ENCODE measurements around the gene DNAJC30.
"Not testable (repeated sequence)": the region's sequence is repeated elsewhere in the genome, so short reads cannot be mapped to it uniquely, and the experiment has no call there.

DNAJC30 gene

DNA sequence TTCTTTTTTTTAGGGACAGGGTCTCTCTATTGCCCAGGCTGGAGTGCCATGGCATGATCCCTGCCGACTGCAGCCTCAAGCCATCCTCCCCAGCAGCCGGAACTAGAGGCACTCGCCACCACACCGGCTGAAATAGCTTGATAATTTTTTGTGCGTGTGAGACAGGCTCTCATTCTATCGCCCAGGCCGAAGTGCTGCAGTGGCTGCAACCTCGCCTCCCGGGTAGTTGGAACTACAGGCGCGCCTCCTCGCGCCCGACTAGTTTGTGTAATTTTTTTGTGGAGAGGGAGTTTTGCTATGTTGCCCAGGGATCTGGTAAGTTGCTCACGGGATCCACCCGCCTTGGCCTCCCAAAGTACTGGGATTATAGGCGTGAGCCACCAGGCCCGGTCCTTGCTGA is 2.1 kb upstream of the DNAJC30 start:
- H3K27ac ChIP-seq: no peak overlapping the region
- DNase-seq (ENCODE audit: low read depth, low spot score): no peak

DNA sequence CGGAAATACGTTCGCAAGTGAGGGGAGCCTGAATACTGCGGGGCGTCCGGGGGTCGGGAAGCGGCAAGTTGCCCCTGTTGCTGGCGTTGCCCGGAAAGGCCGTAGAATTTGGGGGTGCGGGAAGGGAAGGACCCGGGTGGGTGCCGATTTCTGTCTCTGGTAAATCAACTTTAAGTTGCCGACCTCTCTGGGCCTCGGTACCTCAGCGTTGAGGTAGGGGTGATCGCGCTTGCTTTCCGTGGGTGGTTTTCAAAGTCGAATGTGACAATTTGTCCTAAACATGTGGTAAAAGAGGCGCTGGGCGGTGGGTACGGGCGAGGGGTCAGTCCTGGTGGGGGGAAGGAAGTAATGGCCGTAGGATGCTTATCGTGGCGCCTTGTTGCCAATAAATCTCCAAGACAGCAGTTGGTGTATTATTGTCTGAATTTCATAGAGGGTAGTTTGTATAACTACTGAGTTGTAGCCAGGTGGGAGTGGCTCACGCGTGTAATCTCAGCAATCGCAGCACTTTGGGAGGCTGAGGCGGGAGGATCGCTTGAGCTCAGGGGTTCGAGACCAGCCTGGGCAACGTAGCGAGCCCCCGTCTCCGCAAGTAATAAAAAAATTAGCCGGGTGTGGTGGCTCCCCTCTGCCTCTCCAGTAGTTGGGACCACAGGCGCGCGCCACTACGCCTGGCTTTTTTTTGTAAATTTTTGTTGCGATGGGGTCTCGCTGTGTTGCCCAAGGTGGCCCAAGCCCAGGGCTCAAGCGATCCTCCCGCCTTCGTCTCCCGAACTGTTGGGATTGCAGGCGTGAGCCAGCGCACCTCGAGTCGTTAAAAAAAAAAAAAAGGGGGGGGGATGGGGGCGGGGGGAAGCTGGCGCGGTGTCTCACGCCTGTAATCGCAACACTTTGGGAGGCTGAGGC is 788 bp upstream of the DNAJC30 start:
- no peak for DNase-seq (ENCODE audit: low read depth, low spot score)
- H3K27ac ChIP-seq: peak overlapping the region; percentile 53

DNA sequence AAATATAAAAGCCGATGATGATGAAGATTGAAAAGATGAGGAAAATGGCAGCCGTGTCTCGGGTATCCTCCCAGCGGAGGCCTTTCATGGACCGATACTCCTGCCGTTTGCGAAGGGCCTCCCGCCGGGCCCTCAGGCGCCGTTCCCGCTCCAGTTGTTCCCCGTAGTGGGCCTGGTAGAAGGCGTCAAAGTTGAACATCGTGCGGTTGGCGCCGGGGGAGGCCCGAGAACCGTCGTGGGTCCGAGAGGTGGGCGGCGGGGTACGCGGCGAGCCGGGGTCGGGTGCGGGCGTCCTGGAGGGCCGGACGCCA is 553 bp downstream of the DNAJC30 start:
- no peak for DNase-seq (ENCODE audit: low read depth, low spot score)
- peak overlapping the region; percentile 53 for H3K27ac ChIP-seq

DNA sequence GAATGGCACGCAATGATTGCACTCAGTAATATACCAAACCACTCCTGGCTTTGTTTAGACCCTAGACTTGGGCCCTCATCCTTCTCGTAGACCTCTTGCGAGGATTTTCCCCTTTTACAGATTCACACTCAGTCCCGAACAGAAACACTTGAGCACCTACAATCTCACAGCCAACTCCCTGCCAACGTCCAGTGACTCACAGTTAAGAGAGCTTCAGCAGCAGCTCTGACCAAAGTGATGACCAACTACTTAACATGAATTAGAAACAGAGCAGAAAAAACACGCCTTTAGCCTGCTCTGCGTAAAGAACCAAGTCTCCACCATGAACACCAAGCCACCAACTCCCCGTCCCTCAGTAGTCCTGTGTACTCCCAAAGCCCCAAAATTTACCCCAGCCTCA is 2.2 kb downstream of the DNAJC30 start:
- H3K27ac ChIP-seq: no peak overlapping the region
- DNase-seq (ENCODE audit: low read depth, low spot score): no peak

DNA sequence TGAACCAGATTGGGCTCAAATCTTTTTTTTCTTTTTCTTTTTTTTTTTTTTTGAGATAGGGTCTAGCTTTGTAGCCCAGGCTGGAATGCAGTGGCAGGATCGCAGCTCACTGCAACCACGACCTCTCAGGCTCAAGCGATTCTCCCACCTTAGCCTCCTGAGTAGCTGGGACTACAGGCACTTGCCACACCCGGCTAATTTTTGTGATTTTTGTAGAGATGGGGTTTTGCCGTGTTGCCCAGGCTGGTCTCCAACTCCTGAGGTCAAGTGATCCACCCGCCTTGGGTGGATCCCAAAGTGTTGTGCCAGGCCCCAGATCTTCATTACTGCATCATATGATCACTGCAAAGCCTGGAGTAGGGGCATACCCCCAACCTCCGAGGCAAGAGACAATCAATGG is 2.8 kb downstream of the DNAJC30 start:
- no peak for DNase-seq (ENCODE audit: low read depth, low spot score)
- H3K27ac ChIP-seq: no peak overlapping the region

DNA sequence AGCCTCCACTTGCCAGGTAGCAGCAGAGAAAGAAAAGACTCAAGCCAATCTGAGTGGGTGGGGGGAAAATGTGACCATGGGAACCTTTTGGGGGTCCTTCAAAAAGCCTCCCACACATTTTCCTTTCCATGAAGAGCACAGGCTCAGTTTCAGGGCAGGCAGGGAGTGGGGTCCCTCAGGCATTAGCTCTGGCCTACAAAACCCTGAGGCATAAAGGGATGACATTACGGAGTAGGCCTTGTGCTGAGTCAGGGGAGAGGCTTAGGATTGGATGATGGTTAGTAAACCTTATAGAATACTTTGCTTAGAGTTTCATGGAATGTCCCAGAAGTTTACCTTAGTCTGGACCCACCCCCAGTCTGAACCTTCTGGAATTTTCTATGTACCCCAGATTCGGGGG is 3.5 kb downstream of the DNAJC30 start:
- H3K27ac ChIP-seq: no peak overlapping the region
- DNase-seq (ENCODE audit: low read depth, low spot score): no peak

DNA sequence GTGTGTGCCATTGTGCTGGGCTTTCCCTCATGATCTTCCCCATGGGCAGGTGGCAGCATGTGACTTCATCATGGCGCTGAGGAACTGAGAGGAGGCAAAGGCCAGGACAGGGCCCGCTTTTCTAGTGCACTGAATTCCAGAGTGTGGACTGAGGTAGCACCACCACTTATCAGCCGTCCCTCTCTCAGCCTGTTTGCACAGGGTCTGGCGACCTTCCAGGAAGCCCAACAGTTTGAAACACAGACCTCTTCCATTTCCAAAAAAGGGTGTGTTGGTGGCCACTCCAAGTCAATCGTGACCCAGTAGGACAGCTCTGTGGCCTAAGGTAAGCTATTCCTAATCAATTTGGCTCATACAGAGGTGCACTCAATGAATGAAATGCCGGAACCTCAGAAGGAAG is 4.4 kb downstream of the DNAJC30 start:
- DNase-seq (ENCODE audit: low read depth, low spot score): no peak

DNA sequence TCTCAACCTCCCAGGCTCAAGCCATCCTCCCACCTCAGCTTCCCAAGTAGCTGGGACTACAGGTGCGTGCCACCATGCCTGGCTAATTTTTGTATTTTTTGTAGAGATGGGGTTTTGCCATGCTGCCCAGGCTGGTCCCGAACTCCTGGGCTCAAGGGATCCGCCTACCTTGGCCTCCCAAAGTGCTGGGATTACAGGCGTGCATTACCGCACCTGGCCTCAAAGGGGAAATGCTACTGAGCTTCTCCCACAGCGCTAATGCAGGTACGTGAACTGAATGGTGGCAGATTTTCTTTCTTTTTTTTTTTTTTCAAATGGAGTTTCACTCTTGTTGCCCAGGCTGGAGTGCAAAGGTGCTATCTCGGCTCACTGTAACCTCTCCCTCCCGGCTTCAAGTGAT is 7.2 kb downstream of the DNAJC30 start:
- not testable (repeated sequence) for H3K27ac ChIP-seq; DNase-seq (ENCODE audit: low read depth, low spot score)

More for the DNA sequence above, 4.4 kb downstream of the DNAJC30 start:
- H3K27ac ChIP-seq: no peak overlapping the region

DNA sequence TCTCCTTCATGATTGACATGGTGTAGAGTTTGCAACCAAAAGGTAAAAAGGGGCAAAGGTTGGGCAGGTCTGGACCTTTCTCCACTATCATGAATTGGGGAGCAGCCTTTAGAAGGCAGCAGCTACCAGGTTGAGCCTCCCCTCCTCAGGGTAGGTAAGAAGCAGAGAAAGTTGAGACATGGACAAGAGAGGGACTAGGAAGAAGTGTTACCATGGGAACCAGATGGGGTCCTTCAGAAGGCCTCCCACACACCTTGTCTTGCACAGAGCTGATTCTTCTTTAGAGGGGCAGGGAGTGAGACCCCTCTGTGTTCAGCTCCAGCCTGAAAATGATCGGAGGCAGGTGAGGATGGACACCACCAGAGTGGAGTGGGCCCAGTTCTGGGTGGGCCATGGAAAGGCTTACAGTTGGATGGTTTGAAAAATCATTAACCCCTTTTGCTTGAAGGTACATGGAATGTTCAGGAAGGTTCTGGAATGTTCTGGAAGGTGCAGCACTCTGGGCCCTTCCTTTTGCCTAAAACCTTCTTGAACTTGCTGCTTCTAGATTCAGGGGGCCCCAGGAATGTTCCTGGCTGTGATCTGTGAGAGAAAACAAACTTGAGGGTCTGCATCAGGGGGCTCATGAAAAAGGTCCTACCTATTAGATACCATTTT is 8.7 kb downstream of the DNAJC30 start:
- no peak for DNase-seq (ENCODE audit: low read depth, low spot score)
- H3K27ac ChIP-seq: no peak overlapping the region

DNA sequence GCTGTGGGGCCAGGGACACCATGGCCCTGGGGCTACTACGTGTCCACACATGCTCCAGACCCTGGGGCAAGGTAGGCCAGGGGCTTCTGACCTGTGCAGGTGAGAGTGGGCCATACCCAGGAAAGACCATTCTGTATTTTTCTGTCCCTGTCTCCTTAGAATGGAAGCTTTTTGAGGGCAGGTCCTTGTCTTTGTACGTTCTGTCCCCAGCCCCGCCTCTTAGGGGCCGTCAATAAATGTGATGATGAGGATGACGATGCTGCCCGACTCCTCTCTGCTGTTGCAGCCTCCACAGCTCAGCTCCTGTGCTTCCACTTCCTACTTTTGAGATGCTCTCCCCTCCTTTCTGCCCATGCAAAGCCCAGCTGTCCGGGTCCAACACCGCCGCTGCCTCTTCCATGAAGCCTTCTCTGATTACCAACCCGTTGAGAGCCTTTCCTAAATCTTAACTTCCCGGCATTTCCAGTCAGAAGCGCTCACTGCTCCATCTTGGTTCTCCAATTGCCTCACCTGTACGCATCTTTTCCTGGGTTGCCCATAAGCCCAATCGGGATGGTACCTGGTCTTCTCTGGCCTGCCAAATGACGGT is 11.3 kb downstream of the DNAJC30 start:
- no peak overlapping the region for H3K27ac ChIP-seq
- no peak for DNase-seq (ENCODE audit: low read depth, low spot score)

DNA sequence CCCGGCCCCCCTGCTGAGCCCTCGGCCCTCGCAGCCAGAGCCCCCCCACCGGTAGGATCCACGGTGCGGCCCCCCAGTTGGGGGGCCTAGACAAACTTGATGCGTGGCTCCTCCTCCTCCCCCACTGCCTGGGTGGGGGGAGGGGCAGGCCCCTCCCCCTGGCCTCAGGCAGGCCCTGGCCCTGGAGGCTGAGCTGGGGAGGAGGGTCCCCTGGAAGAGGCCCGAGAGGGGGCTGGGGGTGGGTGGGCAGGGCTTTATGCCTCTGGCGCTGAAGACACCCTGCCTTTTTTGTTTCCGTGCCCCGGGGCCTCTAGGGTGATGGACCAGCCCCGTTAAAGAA is 12.0 kb downstream of the DNAJC30 start:
- DNase-seq (ENCODE audit: low read depth, low spot score): no peak
- H3K27ac ChIP-seq: no peak overlapping the region

DNA sequence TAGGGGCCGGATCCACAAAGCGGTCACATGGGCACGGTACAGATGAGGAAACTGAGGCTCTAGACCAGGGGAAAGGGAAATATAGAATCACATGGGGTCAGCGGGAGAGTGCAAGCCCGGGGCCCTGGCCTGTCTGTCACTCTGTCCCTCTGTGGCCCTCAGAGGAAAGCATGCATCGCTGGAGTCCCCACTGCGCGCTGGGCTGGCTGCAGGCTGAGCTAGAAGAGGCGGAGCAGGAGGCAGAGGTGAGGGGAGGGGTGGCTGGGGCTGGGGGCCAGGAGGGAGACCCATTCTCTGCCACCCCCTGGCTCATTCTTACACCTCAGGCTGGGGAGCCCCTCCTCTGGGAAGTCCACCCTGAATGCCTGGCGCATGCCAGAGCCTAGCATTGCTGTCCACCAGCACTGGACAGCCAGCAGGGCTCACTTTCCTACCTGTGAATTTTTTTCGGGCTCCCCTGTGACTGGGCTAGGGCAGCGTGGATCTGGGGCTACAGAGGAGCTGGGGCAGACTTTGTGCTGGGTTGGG is 13.3 kb downstream of the DNAJC30 start:
- DNase-seq (ENCODE audit: low read depth, low spot score): no peak
- H3K27ac ChIP-seq: no peak overlapping the region

DNA sequence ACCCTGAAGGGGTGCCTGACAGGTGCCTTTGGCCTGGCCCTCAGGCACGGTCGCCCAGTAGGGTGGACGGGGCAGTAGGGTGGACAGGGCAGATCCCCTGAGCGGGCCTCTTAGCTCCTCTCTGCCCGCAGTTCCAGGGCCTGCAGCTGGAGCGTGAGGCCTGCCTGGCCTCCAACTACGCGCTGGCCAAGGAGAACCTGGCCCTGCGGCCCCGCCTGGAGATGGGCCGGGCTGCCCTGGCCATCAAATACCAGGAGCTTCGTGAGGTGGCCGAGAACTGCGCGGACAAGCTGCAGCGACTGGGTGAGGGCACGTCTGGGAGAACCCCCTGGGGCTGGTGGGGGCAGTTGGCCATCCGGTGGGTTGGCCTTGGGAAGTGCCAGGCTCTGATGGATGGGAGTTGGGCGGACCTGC is 14.0 kb downstream of the DNAJC30 start:
- DNase-seq (ENCODE audit: low read depth, low spot score): no peak
- H3K27ac ChIP-seq: no peak overlapping the region

DNA sequence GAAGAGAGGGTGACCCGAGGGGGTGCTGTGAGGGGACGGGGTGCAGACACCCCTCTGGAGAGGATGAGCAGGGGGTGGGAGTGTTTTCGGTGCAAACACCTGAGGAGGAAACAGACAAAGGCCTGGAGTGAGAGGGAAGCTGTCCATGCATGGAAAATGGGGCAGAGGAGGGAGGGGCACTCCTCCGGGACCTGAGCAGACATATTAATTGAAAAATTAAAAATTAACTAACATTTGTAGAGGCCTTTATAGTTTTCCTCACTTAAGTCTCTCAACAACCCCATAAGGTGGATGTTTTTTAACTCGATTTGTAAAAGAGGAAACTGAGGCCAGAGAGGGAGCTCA is 14.4 kb downstream of the DNAJC30 start:
- DNase-seq (ENCODE audit: low read depth, low spot score): no peak
- no peak overlapping the region for H3K27ac ChIP-seq

DNA sequence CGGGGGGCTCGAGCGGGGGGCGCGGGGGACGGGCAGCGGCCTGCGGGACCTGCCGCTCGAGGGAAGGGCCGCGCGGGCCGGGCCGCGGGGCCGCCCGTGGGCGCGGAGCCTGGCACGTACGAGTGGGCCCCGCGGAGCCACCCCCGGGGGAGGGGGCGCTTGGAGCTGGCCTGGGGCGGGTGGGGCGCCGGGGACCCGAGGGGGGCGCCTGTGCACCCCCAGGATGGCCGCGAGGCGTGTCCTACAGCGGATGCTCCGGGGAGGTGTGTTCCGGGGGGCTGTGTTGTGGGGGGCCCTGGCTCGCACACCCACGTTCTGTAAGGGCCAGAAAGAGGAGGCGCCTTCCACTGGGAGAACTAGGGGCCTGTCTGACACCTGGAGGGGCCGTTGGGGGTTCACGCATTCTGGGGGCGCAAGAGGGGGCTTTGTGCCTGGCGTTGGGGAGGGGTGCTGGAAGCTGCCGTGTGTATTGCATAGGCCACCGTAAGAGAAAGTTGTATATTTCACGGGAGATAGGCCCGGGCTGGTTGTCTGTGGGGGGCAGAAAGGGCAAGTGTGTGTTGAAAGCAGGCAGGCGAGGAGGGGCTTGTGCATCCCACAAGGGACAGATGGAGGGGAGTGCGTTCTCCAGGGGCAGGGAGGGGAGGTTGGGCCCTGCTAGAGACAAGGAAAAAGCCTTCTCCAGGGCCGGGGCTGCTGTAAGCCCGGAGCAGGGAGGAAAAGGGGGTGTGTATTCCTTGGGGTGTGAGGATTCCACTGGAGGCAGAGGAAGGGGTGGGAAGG is 15.0 kb downstream of the DNAJC30 start:
- H3K27ac ChIP-seq: no peak overlapping the region
- no peak for DNase-seq (ENCODE audit: low read depth, low spot score)

DNA sequence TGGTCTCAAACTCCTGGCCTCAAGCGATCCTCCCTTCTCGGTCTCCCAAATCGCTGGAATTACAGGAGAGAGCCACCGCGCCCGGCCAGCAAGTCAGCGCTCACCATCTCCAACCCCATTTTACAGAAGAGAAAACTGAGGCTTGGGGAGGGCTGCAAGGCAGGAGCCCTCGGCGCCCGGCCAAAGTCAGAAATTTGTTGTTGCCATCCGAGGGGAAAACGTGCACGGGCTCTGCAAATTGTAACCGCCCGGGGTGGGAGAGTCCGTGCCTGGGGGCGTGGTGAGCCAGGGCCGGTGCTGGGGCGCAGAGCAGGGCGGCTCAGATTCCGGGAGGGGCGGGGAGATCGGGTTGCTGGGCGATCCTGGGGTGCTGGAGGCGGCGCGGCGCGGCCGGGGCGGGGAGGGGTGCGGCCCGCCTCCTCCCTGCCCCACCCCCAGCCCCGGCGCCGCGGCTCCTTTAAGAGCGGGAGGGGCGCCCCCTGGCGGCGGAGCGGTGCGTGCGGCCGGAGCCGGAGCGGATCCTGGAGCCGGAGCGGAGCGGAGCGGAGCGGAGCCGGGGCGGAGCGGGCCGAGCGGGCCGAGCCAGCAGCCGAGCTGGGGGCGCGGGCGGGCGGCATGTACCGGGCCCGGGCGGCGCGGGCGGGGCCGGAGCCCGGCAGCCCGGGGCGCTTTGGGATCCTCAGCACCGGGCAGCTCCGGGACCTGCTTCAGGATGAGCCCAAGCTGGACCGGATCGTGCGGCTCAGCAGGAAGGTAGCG is 15.7 kb downstream of the DNAJC30 start, which contains the start of gene VPS37D:
TSS of gene VPS37D (plus strand) at position 488 of the 759 bp plus-strand sequence. CDS start at position 616, 128 bp downstream.
- peak; percentile 18 for DNase-seq (ENCODE audit: low read depth, low spot score)
- no peak within 1 kb of the TSS for H3K27ac ChIP-seq

DNA sequence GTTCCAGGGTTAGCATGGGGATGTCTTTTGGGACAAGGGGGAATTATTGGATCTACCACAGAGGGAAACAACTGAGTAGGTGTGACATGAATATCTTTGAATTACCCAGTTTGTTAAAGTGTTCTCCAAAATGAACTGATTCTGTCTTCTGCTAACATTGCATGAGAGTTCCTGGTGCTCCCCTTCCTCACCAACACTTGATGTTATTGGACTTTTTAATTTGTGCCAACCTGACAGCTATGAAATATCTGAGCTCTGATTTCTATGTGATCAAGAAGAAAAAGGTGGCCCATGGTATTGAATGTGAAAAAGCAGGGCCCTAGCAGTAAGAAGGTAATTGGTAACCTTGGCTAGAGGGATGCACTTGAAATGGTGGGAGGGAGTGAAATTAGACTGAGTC is 20.2 kb downstream of the DNAJC30 start:
- no peak for DNase-seq (ENCODE audit: low read depth, low spot score)
- H3K27ac ChIP-seq: no peak overlapping the region

DNA sequence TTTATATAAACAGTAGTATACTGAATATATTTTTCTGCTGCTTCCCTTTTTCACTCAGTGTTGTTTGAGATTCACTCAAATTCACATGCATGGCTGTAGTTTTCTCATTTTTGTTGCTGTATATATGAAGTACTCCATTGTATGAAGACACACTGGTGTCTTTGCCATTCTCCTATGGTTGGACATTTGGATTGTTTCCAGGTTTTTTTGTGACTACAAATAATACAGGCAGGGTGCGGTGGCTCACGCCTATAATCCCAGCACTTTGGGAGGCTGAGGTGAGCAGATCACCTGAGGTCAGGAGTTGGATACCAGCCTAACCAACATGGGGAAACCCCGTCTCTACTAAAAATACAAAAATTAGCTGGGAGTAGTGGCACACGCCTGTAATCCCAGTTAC is 22.7 kb downstream of the DNAJC30 start:
- H3K27ac ChIP-seq; DNase-seq (ENCODE audit: low read depth, low spot score): not testable (repeated sequence)

DNA sequence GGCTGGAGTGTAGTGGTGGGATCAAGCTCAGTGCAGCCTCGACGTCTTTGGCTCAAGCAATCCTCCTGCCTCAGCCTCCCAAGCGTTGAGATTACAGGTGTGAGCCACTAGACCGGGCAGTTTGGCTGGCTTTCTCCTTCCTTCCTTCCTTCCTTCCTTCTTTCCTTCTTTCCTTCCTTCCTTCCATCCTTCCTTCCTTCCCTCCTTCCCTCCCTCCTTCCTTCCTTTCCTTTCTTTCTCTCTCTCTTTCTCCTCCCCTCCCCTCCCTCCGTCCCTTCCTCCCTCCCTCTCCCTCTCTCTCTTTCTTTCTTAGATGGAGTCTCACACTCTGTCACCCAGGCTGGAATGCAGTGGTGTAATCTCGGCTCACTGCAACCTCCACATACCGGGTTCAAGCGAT is 23.3 kb downstream of the DNAJC30 start:
- no peak for DNase-seq (ENCODE audit: low read depth, low spot score)

DNA sequence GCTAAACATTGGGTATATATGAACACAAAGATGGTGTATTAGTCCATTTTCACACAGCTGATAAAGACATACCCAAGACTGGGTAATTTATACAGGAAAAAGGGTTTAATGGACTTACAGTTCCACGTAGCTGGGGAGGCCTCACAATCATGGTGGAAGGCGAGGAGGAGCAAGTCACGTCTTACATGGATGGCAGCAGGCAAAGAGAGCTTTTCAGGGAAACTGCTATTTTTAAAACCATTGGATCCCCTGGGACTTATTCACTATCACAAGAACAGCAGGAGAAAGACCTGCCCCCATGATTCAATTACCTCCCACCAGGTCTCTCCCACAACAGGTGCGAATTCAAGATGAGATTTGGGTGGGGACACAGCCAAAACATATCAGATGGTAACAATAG is 27.9 kb downstream of the DNAJC30 start:
- not testable (repeated sequence) for H3K27ac ChIP-seq; DNase-seq (ENCODE audit: low read depth, low spot score)

More for the DNA sequence above, 23.3 kb downstream of the DNAJC30 start:
- H3K27ac ChIP-seq: no peak overlapping the region
